H1 (cell line): Measurements from ENCODE around the gene MRPS27. TPM values are rescaled to one million over a fixed set of nuclear protein-coding genes. Genes with fewer than 3 reads are reported as not detected.

Experiments used
- CTCF ChIA-PET: fragments of 300-600 bp; sonication (Branson Sonifier 250); formaldehyde crosslinking; loops from one replicate; lab custom pipeline; 2021; ENCODE audit not compliant: partially characterized antibody; lab: Charles Lee
- POLR2A ChIA-PET: fragments of 300-600 bp; sonication (Branson Sonifier 250); formaldehyde crosslinking; loops from one replicate; lab custom pipeline; 2021; ENCODE audit warnings: inconsistent platforms; ENCODE audit not compliant: partially characterized antibody; lab: Charles Lee
- DNase-seq, 2 experiments: peaks; one replicate each; pipeline versions ENCODE4 v3.0.0 to v3.0.0-alpha.2; 2010 to 2022; ENCODE audit warnings: low spot score in 2 of 2, low read depth in 1 of 2, mixed read lengths in 1 of 2
- FAIRE-seq: peaks from 2 replicates; lab custom pipeline; 2011; peaks lifted over from hg19 to GRCh38; lab: Jason Lieb, UNC
- H2AFZ ChIP-seq: 2 replicates; pipeline ENCODE4 v1.8.1; 2012; ENCODE audit warnings: low read length, inconsistent platforms
- H2AK5ac ChIP-seq: 2 replicates; pipeline ENCODE4 v1.6.1; 2013; ENCODE audit warnings: low read depth, low read length
- H2BK120ac ChIP-seq: replicated peaks from 2 replicates; pipeline ENCODE3; 2013; ENCODE audit warnings: low read depth, low read length, inconsistent platforms
- H2BK12ac ChIP-seq: 2 replicates; pipeline ENCODE4 v1.6.1; 2013; ENCODE audit warnings: low read depth, low read length
- H2BK15ac ChIP-seq: 2 replicates; pipeline ENCODE4 v1.6.1; 2013; ENCODE audit warnings: low read length
- H2BK20ac ChIP-seq: 2 replicates; pipeline ENCODE4 v1.6.1; 2013; ENCODE audit warnings: low read length
- H2BK5ac ChIP-seq: 2 replicates; pipeline ENCODE4 v1.6.1; 2013; ENCODE audit warnings: low read depth, low read length
- H3K14ac ChIP-seq: 2 replicates; pipeline ENCODE4 v1.6.1; 2013; ENCODE audit warnings: inconsistent platforms; ENCODE audit not compliant: insufficient read length
- H3K18ac ChIP-seq: 2 replicates; pipeline ENCODE4 v1.6.1; 2013; ENCODE audit warnings: low read length; ENCODE audit errors: extremely low read depth
- H3K23ac ChIP-seq: 2 replicates; pipeline ENCODE4 v1.6.1; 2013; ENCODE audit warnings: inconsistent platforms; ENCODE audit not compliant: insufficient read length
- H3K23me2 ChIP-seq: 2 replicates; pipeline ENCODE4 v1.6.1; 2013; ENCODE audit warnings: low read depth, low read length
- H3K27ac ChIP-seq: 2 replicates; pipeline ENCODE4 v1.6.1; 2011; ENCODE audit warnings: low read depth, low read length, inconsistent platforms
- H3K27me3 ChIP-seq, 4 experiments: replicated peaks in 1 of 4; 1 replicate in 1 of 4; 2 replicates in 3 of 4; pipeline versions ENCODE4 v1.6.1 to v1.8.1; 2011 to 2013; ENCODE audit warnings: low read length in 3 of 4, mild to moderate bottlenecking in 3 of 4, inconsistent platforms in 2 of 4, mixed read lengths in 2 of 4, moderate library complexity in 1 of 4; ENCODE audit not compliant: control insufficient read depth in 3 of 4, insufficient read depth in 3 of 4; ENCODE audit errors: extremely low read depth in 1 of 4
- H3K36me3 ChIP-seq, 4 experiments: 2 replicates each; pipeline versions ENCODE4 v1.6.1 to v1.8.1; 2011 to 2013; ENCODE audit warnings: mild to moderate bottlenecking in 4 of 4, low read length in 3 of 4, moderate library complexity in 2 of 4, control low read depth in 1 of 4, inconsistent platforms in 1 of 4; ENCODE audit not compliant: insufficient read depth in 4 of 4, control insufficient read depth in 2 of 4
- H3K4ac ChIP-seq: replicated peaks from 2 replicates; pipeline ENCODE3; 2013; ENCODE audit warnings: low read length, low read depth, mixed read lengths, inconsistent platforms; ENCODE audit not compliant: insufficient read length
- H3K4me1 ChIP-seq, 4 experiments: replicated peaks in 1 of 4; 1 replicate in 1 of 4; 2 replicates in 3 of 4; pipeline versions ENCODE4 v1.6.1 to v1.8.1; 2011 to 2013; ENCODE audit warnings: low read length in 3 of 4, inconsistent platforms in 2 of 4, mixed read lengths in 1 of 4; ENCODE audit not compliant: insufficient read depth in 4 of 4, control insufficient read depth in 3 of 4
- H3K4me2 ChIP-seq, 2 experiments: 2 replicates each; pipeline versions ENCODE4 v1.6.1 to v1.8.1; 2011 to 2013; ENCODE audit warnings: low read depth in 2 of 2, low read length in 2 of 2, control low read depth in 1 of 2, inconsistent platforms in 1 of 2, mild to moderate bottlenecking in 1 of 2; ENCODE audit not compliant: insufficient read depth in 1 of 2
- H3K4me3 ChIP-seq, 4 experiments: fragments of 200-600, 300-600 bp in 1 of 4; sonication (generic), shearing (Covaris generic), sonication (Bioruptor Twin) in 1 of 4; 2 replicates each; pipeline versions ENCODE4 v1.5.1 to v1.8.1; 2011 to 2016; ENCODE audit warnings: low read length in 4 of 4, low read depth in 3 of 4, control low read depth in 2 of 4, inconsistent platforms in 2 of 4, mild to moderate bottlenecking in 2 of 4, mixed read lengths in 1 of 4, moderate library complexity in 1 of 4; ENCODE audit not compliant: insufficient read depth in 2 of 4; ENCODE audit errors: extremely low read depth in 1 of 4
- H3K56ac ChIP-seq: replicated peaks from 2 replicates; pipeline ENCODE3; 2013; ENCODE audit warnings: low read depth, mild to moderate bottlenecking, mixed read lengths, low read length, inconsistent platforms; ENCODE audit not compliant: insufficient read length
- H3K79me1 ChIP-seq: 2 replicates; pipeline ENCODE4 v1.6.1; 2013; ENCODE audit warnings: low read depth, low read length, control low read depth
- H3K79me2 ChIP-seq, 2 experiments: 2 replicates each; pipeline versions ENCODE4 v1.6.1 to v1.8.1; 2012 to 2013; ENCODE audit warnings: low read length in 2 of 2, mild to moderate bottlenecking in 2 of 2, inconsistent platforms in 1 of 2; ENCODE audit not compliant: insufficient read depth in 2 of 2, control insufficient read depth in 1 of 2
- H3K9ac ChIP-seq, 4 experiments: replicated peaks in 1 of 4; 1 replicate in 1 of 4; 2 replicates in 3 of 4; pipeline versions ENCODE4 v1.6.1 to v1.8.1; 2011 to 2013; ENCODE audit warnings: low read depth in 3 of 4, low read length in 3 of 4, control low read depth in 2 of 4, mild to moderate bottlenecking in 2 of 4, moderate library complexity in 2 of 4, inconsistent platforms in 1 of 4; ENCODE audit errors: extremely low read depth in 1 of 4
- H3K9me3 ChIP-seq, 2 experiments: 2 replicates each; pipeline versions ENCODE4 v1.6.1 to v1.8.1; 2012 to 2013; ENCODE audit warnings: mild to moderate bottlenecking in 2 of 2, moderate library complexity in 2 of 2, control low read depth in 1 of 2, inconsistent platforms in 1 of 2, low read depth in 1 of 2, low read length in 1 of 2, mixed read lengths in 1 of 2; ENCODE audit not compliant: insufficient read depth in 2 of 2
- H4K20me1 ChIP-seq, 2 experiments: replicated peaks in 1 of 2; 2 replicates each; pipeline versions ENCODE3 to v1.8.1; 2011 to 2013; ENCODE audit warnings: inconsistent platforms in 2 of 2, low read length in 2 of 2, mild to moderate bottlenecking in 1 of 2; ENCODE audit not compliant: insufficient read depth in 2 of 2, control insufficient read depth in 1 of 2
- H4K5ac ChIP-seq: 2 replicates; pipeline ENCODE4 v1.6.1; 2013; ENCODE audit warnings: low read length, low read depth, mixed read lengths, inconsistent platforms; ENCODE audit not compliant: insufficient read length
- H4K8ac ChIP-seq: 2 replicates; pipeline ENCODE4 v1.8.0; 2013; ENCODE audit warnings: mild to moderate bottlenecking, moderate library complexity, low read length, inconsistent platforms; ENCODE audit not compliant: insufficient read depth; ENCODE audit errors: extremely low read depth
- H4K91ac ChIP-seq: replicated peaks from 2 replicates; pipeline ENCODE3; 2013; ENCODE audit warnings: low read length, mixed read lengths, inconsistent platforms; ENCODE audit not compliant: insufficient read length
- BRCA1 ChIP-seq: IDR thresholded peaks from 2 replicates; pipeline ENCODE4 v1.6.1; 2012; ENCODE audit warnings: low read depth, low read length, improper control_type of control experiment
- CHD1 ChIP-seq: IDR thresholded peaks from 2 replicates; pipeline ENCODE4 v1.6.1; 2012; ENCODE audit warnings: low read depth, low read length, improper control_type of control experiment
- CTCF ChIP-seq, 3 experiments: IDR thresholded peaks; 1 replicate in 2 of 3; 2 replicates in 1 of 3; pipeline versions ENCODE4 v1.5.1 to v1.6.1; 2011; ENCODE audit warnings: low read length in 3 of 3, mild to moderate bottlenecking in 3 of 3, inconsistent platforms in 2 of 3, low read depth in 1 of 3, moderate library complexity in 1 of 3; ENCODE audit not compliant: insufficient read depth in 1 of 3; ENCODE audit errors: control extremely low read depth in 1 of 3
- GTF2F1 ChIP-seq: IDR thresholded peaks from 2 replicates; pipeline ENCODE4 v1.6.1; 2012; ENCODE audit warnings: low read depth, low read length, improper control_type of control experiment, borderline replicate concordance
- KDM1A ChIP-seq: fragments of 200-600, 300-600 bp; sonication (generic); IDR thresholded peaks from 2 replicates; pipeline ENCODE4 v1.7.1; 2016; ENCODE audit warnings: mild to moderate bottlenecking, low read length, borderline replicate concordance
- RAD21 ChIP-seq, 2 experiments: IDR thresholded peaks in 1 of 2; conservative IDR thresholded peaks in 1 of 2; 2 replicates each; pipeline ENCODE4 v1.6.1; 2011; ENCODE audit warnings: low read depth in 2 of 2, low read length in 2 of 2, improper control_type of control experiment in 1 of 2, inconsistent platforms in 1 of 2, mild to moderate bottlenecking in 1 of 2, moderate library complexity in 1 of 2
- SP2 ChIP-seq: IDR thresholded peaks from 2 replicates; pipeline ENCODE4 v1.6.1; 2012; ENCODE audit warnings: mild to moderate bottlenecking, low read length, inconsistent platforms
- TBP ChIP-seq: IDR thresholded peaks from 2 replicates; pipeline ENCODE4 v1.6.1; 2011; ENCODE audit warnings: low read depth, low read length, improper control_type of control experiment
- TCF12 ChIP-seq: IDR thresholded peaks from 2 replicates; pipeline ENCODE4 v1.6.1; 2011; ENCODE audit warnings: low read depth, mild to moderate bottlenecking, low read length
- WGBS, 2 experiments: shearing (Covaris generic) in 1 of 2; methylation state at CpG; one replicate each; pipeline versions ENCODE4 v1.1.6 to v1.1.7; 2013 to 2015; ENCODE audit warnings: low lambda C conversion rate in 2 of 2, mixed read lengths in 2 of 2, inconsistent platforms in 1 of 2, low coverage in 1 of 2, missing lambda C conversion rate in 1 of 2; ENCODE audit not compliant: insufficient replicate concordance in 2 of 2, insufficient coverage in 1 of 2, insufficient read length in 1 of 2; ENCODE audit errors: extremely low coverage in 1 of 2, missing lambda C conversion rate in 1 of 2; 5-methylcytosine and 5-hydroxymethylcytosine counted together
- polyA plus RNA-seq, 7 experiments: library from polyadenylated mRNA; depleted of rRNA in 3 of 7; stranded (reverse) in 5 of 7; unstranded in 2 of 7; fragments of >200 nt in 5 of 7; fragments of 200-250 nt in 2 of 7; gene quantifications; 1 replicate in 5 of 7; 2 replicates in 1 of 7; 4 replicates in 1 of 7; pipeline versions ENCODE4 v1.2.1 to v1.2.3, GENCODE V29; 2011 to 2013; ENCODE audit warnings: missing spikeins in 2 of 7, mixed read lengths in 2 of 7
- total RNA-seq: library from RNA; stranded (reverse); fragmentation: NEBNext Ultra II Directional; extraction: Animal tissue kit (Norgen Biotek cat#: 25700); gene quantifications from 2 replicates; pipeline ENCODE4 v1.2.1, GENCODE V29; 2021

The MRPS27 gene
- total and polyA plus RNA-seq, 2 of the 8 experiments (the other 6 are each of a cell fraction or from before 2014, with no cell fraction given): 93.2 to 102 TPM

GRCh38 chr5:72355706-72356299, 35.8 kb upstream of the MRPS27 start:
- no peak for DNase-seq
- H3K4me1 ChIP-seq: no peaks in the 10 kb centered on the region
- ChIA-PET POLR2A (interaction anchor here (1.0 to 1.2 kb wide), 2 partner anchors 19 to 36 kb away, joined by 3 read pairs; partner anchors contain the start of genes MRPS27 and PTCD2), CTCF (interaction anchor here (0.6 to 5.2 kb wide), 23 partner anchors 10 to 200 kb away, joined by 3 to 38 read pairs (median 3); no protein-coding TSS in a partner anchor)
- no peak overlapping the region for H3K4me3 ChIP-seq
- H3K56ac ChIP-seq: no peak overlapping the region
- H3K36me3 ChIP-seq: peaks cover 0 to 10% (median 5%) of the 10 kb centered on the region in 4 experiments; a peak in 4 of 8 replicates
- H2BK20ac ChIP-seq: no peak overlapping the region
- H4K8ac ChIP-seq: no peak overlapping the region
- no peak overlapping the region for H3K23ac ChIP-seq
- H3K79me1 ChIP-seq: no peaks in the 10 kb centered on the region
- H3K4ac ChIP-seq: no peak overlapping the region
- H4K5ac ChIP-seq: no peak overlapping the region
- H3K23me2 ChIP-seq: no peaks in the 10 kb centered on the region
- no peak overlapping the region for H2BK12ac ChIP-seq
- no peak overlapping the region for H3K9ac ChIP-seq
- no peak overlapping the region for H3K14ac ChIP-seq
- H3K18ac ChIP-seq: no peak overlapping the region
- no peak overlapping the region for H3K27ac ChIP-seq
- no peaks in the 10 kb centered on the region for H3K79me2 ChIP-seq
- no peaks in the 10 kb centered on the region for H4K20me1 ChIP-seq
- no peak overlapping the region for H2AK5ac ChIP-seq
- FAIRE-seq: peak; percentile 79
- no peak overlapping the region for H2BK120ac ChIP-seq
- no peak overlapping the region for H3K4me2 ChIP-seq
- H2BK5ac ChIP-seq: no peak overlapping the region
- no peaks in the 10 kb centered on the region for H3K27me3 ChIP-seq
- H3K9me3 ChIP-seq: no peaks in the 10 kb centered on the region
- 79% methylated on average over 5 of the region's 5 CpGs; no CpG with 5 or more reads in 1 of the 2 experiments for WGBS, 2 experiments
- no peak overlapping the region for H2AFZ ChIP-seq
- no peak overlapping the region for H2BK15ac ChIP-seq
- no peak overlapping the region for H4K91ac ChIP-seq
- TF ChIP-seq CTCF (IDR thresholded peaks at IDR 0.05; ENCODE audit: control extremely low read depth in 1 of 3, insufficient read depth in 1 of 3, low read depth in 1 of 3, low read length in 3 of 3): peak; percentile 53 to 83 (median 67)
- TF ChIP-seq KDM1A: no peak
- no peak for TF ChIP-seq GTF2F1
- no peak for TF ChIP-seq TBP
- TF ChIP-seq RAD21 (IDR thresholded peaks at IDR 0.05 in 1 of 2, conservative IDR thresholded peaks at IDR 0.05 in 1 of 2; ENCODE audit: low read depth in 2 of 2, low read length in 2 of 2): peak; percentile 75 to 82
- no peak for TF ChIP-seq SP2
- no peak for TF ChIP-seq BRCA1
- TF ChIP-seq CHD1: no peak
- no peak for TF ChIP-seq TCF12
